GM19467 (cell line): ENCODE data around the gene CLPTM1L.
"Not testable (repeated sequence)": the region's sequence is repeated elsewhere in the genome, so short reads cannot be mapped to it uniquely, and the experiment has no call there.

Source experiments
- ATAC-seq: cut with Tn5 transposase; IDR thresholded peaks from one replicate; pipeline ENCODE4 v1.9.1; 2021; ENCODE audit warnings: mild to moderate bottlenecking, moderate library complexity; ENCODE audit not compliant: unreplicated experiment

The CLPTM1L gene

GRCh38 chr5:1342268-1342667, 2.6 kb downstream of the CLPTM1L start:
- no peak for ATAC-seq

DNA sequence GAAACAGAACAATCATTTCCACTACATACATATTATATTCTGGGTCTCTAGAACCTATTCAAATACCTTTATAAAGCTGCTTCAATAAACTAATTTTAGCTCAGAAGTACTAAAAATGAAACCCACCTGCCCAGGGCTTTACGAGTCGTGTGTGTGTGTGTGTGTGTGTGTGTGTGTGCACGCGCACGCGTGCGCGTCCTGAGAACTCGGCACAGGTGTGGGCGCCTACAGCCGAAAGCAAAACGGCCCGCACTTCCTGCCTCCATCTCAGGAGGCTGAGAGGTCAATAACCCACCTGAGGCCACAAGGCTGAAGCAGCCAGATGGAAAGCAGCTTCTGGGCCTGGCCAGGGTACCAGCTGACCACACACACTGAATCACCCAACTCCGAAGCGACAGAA, 3.0 kb downstream of the CLPTM1L start:
- ATAC-seq: no peak

DNA sequence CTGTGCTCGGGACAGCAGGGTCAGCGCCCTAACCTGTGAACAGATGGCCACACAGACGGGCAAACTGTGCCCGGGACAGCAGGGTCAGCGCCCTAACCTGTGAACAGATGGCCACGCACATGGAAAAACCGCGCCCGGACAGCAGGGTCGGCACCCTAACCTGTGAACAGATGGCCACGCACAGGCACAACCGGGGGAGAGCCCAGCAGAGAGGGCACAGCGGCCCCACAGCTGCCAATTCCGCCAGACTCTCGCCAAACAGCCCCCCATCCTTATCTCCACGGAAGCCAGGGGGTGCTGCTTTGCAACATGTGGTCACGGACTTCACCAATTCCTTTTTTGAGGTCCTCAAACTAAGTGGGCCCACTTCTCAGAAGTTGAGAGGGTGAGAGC, 5.1 kb downstream of the CLPTM1L start:
- not testable (repeated sequence) for ATAC-seq

- not testable (repeated sequence) for ATAC-seq
These were observed 5.6 kb downstream of the CLPTM1L start for GRCh38 chr5:1339139-1339817.

DNA sequence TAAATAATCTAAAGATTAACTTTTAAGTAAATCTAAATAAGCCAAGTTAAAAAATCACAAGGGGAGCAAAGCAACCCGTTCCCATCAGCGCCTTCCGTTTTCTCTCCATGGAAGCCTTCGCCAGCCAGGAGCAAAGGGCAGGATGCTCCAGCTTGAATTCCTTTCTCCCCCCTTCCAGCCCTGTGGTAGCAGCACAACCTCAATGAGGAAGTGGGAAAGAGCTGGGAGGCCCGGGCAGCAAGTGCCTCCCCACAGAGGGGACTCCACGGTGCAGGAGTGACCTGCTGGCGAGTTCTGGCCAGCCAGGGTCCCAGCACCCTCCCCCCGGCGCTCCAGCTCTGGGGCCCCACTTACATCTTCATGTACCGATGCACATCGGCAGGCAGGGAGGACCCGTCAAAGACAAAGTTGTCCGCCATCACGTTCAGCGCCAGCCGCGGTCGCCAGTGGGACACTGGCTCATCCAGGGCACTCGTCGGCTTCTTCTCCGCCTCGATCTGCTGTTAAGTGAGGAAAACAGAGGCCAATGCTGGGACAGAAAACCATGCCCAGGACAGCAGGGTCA, 6.3 kb downstream of the CLPTM1L start:
- ATAC-seq: no peak

- no peak for ATAC-seq
These were observed 6.8 kb downstream of the CLPTM1L start for GRCh38 chr5:1338196-1338490.

DNA sequence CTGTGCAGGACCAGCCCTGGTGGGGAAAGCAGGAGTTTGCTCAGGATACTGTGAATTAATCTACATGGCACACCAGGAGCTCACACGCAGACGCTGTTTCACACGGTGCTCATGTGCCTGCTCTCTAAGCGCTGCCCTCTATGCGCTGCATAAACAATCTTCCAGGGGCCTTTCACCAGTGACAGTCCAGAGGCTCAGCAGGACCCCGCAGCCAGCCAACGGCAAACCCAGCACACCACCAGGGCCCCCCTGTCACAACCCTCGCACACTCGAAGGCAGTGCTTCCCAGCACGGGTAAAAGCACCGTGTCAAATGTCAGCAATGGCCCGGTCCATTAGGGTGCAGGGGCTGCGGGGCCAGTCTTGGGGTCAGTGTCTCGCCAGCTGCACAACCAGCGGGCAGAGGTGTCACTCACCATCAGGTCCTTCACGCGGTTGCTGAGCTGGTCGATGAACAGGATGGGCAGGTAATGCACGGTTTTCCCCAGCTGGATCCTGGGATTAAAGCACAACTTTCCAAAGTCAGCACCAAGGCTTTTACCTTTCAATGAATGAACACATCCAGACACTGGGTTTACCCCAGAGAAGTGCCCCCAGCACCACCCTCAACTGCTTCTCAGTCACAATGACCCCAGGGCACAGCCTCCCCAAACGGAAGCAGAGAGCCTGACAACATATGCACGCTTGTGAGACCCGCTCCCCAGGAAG, 7.3 kb downstream of the CLPTM1L start:
- no peak for ATAC-seq

GRCh38 chr5:1336749-1337488, 8.0 kb downstream of the CLPTM1L start:
- ATAC-seq: no peak

GRCh38 chr5:1336106-1336561, 8.8 kb downstream of the CLPTM1L start:
- no peak for ATAC-seq

- ATAC-seq: no peak
These were observed 9.3 kb downstream of the CLPTM1L start for GRCh38 chr5:1335540-1336095.

- ATAC-seq: no peak
These were observed 9.9 kb downstream of the CLPTM1L start for GRCh38 chr5:1334831-1335539.

DNA sequence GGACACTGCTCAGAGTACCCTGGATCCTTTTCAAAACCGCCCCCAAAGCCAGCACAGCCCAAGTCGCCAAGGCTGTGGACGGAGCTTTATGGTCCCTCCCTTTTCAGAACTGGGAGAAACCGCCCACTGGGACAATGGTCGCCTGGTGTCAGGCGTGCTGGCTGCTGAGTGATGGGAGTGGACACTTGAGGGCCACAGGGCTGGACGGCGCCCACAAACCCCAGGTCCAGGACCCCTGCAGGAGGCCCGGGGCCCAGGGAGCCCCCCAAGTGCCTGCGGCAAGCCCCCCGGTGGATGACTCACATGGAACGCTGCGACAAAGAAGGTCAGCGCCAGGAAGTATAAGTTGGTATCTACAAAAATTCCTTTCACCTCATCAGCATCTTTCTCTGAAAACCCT, 10.9 kb downstream of the CLPTM1L start:
- no peak for ATAC-seq

DNA sequence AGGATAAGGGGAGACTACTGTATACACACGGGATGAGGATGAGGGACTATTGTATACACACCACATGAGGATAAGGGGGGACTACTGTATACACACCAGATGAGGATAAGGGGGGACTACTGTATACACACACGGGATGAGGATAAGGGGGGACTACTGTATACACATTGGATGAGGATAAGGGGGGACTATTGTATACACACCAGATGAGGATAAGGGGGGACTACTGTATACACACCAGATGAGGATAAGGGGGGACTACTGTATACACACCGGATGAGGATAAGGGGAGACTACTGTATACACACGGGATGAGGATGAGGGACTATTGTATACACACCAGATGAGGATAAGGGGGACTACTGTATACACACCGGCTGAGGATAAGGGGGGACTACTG, 11.6 kb downstream of the CLPTM1L start:
- not testable (repeated sequence) for ATAC-seq

DNA sequence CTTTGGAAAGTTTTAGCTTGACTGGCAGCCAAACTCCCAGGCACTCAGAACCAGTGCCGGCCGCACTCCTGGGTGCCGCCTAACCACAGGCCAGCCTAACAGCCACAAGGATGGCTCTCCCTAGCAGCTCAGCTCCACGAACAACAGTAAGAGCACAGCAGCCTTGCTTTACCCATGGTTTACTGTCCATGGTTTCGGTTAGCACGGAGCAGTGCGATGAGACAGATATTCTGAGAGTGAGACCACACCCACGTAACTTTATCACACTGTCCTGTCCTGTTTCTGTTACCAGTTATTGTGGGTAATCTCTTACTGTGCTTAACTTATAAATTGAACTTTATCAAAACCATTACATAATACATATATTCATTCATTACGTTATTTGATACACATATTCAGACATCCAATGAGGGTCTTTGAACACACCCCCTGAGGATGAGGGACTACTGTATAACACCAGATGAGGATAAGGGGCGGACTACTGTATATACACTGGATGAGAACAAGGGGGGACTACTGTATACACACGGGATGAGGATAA, 12.4 kb downstream of the CLPTM1L start:
- no peak for ATAC-seq

DNA sequence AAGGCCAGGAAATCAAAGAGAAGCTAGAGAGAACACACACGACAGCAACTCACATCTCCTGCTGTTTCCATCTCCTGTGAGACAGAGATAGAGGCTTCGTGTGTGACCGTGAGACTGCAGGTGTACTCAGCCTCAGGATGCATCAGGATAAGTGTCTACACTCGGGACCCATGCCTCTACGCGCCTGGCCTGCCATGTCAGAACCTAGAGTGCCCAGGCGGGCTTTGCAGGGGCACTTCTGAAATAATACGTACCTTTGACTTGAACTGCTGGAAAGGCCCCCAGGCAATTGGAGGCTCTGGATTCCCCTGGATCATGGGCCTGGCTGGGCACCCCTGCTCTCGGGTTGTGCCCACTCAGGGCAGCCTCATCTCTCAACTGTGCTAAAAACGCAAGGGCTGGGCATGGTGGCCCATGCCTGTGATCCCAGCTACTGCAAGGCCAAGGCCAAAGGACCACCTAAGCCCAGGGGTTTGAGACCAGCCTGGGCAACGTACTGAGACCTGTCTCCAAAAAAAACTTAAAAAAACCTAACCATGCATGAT, 13.0 kb downstream of the CLPTM1L start:
- no peak for ATAC-seq

- ATAC-seq: no peak
These were observed 13.8 kb downstream of the CLPTM1L start for GRCh38 chr5:1330847-1331831.

GRCh38 chr5:1330146-1330846, 14.6 kb downstream of the CLPTM1L start:
- ATAC-seq: no peak

- ATAC-seq: no peak
These were observed 15.8 kb downstream of the CLPTM1L start for GRCh38 chr5:1329111-1329579.
